GM12878 (cell line): ENCODE data around the gene ZNF576. TPM values are rescaled to one million over a fixed set of nuclear protein-coding genes. Genes with fewer than 3 reads are reported as not detected.

Experiments
- BHLHE40 ChIP-seq, 2 experiments: fragments of 450-650 bp in 1 of 2; IDR thresholded peaks; 2 replicates each; pipeline ENCODE4 v1.6.1; 2011 to 2017; ENCODE audit warnings: low read depth in 2 of 2, borderline replicate concordance in 1 of 2, improper control_type of control experiment in 1 of 2, low read length in 1 of 2, mild to moderate bottlenecking in 1 of 2
- BMI1 ChIP-seq: fragments of 450-650 bp; IDR thresholded peaks from 2 replicates; pipeline ENCODE4 v1.6.1; 2016; ENCODE audit warnings: mild to moderate bottlenecking, moderate library complexity, borderline replicate concordance
- DPF2 ChIP-seq: fragments of 450-650 bp; IDR thresholded peaks from 2 replicates; pipeline ENCODE4 v1.6.1; 2017; ENCODE audit warnings: mild to moderate bottlenecking
- ESRRA ChIP-seq: IDR thresholded peaks from 2 replicates; pipeline ENCODE4 v1.6.1; 2012; ENCODE audit warnings: mild to moderate bottlenecking, low read length, improper control_type of control experiment
- JUND ChIP-seq: IDR thresholded peaks from 2 replicates; pipeline ENCODE4 v1.6.1; 2012; ENCODE audit warnings: low read depth, mild to moderate bottlenecking, low read length, improper control_type of control experiment, moderate library complexity
- POLR2AphosphoS2 ChIP-seq: IDR thresholded peaks from 2 replicates; pipeline ENCODE4 v1.6.1; 2011; ENCODE audit warnings: low read depth, mild to moderate bottlenecking, low read length, improper control_type of control experiment, moderate library complexity
- TCF3 ChIP-seq: IDR thresholded peaks from 2 replicates; pipeline ENCODE4 v1.6.1; 2012; ENCODE audit warnings: low read depth, mild to moderate bottlenecking, low read length, borderline replicate concordance; ENCODE audit not compliant: insufficient read depth
- ZNF274 ChIP-seq: IDR thresholded peaks from one replicate; pipeline ENCODE4 v1.8.0; 2011; ENCODE audit not compliant: insufficient read length, insufficient read depth
- polyA plus RNA-seq, 11 experiments: library from polyadenylated mRNA; depleted of rRNA in 4 of 11; unstranded in 6 of 11; stranded (reverse) in 5 of 11; fragments of >200 nt; fragmentation: Nextera tagmentation in 4 of 11; fragmentation: Illumina TruSeq in 1 of 11; extraction: Ambion mirVana in 4 of 11; extraction: Trizol in 1 of 11; gene quantifications; 1 replicate in 1 of 11; 2 replicates in 10 of 11; pipeline versions ENCODE4 v1.2.1 to v1.2.3, GENCODE V29; 2011 to 2016; ENCODE audit warnings: inconsistent platforms in 2 of 11, missing spikeins in 2 of 11, low read depth in 1 of 11
- total RNA-seq, 4 experiments: library from RNA; depleted of rRNA in 3 of 4; stranded (reverse); fragments of >200 nt in 3 of 4; fragmentation: Illumina TruSeq in 1 of 4; extraction: Trizol in 1 of 4; gene quantifications; 2 replicates each; pipeline versions ENCODE4 v1.2.1 to v1.2.3, GENCODE V29; 2013 to 2021
- TF ChIP-seq, protein P1 (sequence below): fragments of 450-650 bp; conservative IDR thresholded peaks from 2 replicates; pipeline ENCODE4 v1.6.1; 2017; ENCODE audit warnings: mild to moderate bottlenecking, moderate library complexity
- TF ChIP-seq, protein P2 (sequence below): fragments of 450-650 bp; IDR thresholded peaks from 2 replicates; pipeline ENCODE4 v1.6.1; 2018; ENCODE audit warnings: borderline replicate concordance, mild to moderate bottlenecking; ENCODE audit not compliant: partially characterized antibody
- TF ChIP-seq, protein P3 (sequence below): IDR thresholded peaks from 2 replicates; pipeline ENCODE4 v1.6.1; 2012; ENCODE audit warnings: mild to moderate bottlenecking, low read depth, low read length
- TF ChIP-seq, protein P4 (sequence below): IDR thresholded peaks from 2 replicates; pipeline ENCODE4 v1.6.1; 2011; ENCODE audit warnings: borderline replicate concordance, low read depth, mild to moderate bottlenecking, moderate library complexity, mixed read lengths, low read length; ENCODE audit not compliant: insufficient read depth; ENCODE audit errors: extremely low read length
- TF ChIP-seq, protein P5 (sequence below): IDR thresholded peaks from 2 replicates; pipeline ENCODE4 v1.6.1; 2012; ENCODE audit warnings: low read length, inconsistent platforms

ZNF576 gene
- total and polyA plus RNA-seq, 10 of the 15 experiments (the other 5 are each of a cell fraction or from before 2014, with no cell fraction given) = 7.4 to 29.8 (median 14.3) TPM

DNA sequence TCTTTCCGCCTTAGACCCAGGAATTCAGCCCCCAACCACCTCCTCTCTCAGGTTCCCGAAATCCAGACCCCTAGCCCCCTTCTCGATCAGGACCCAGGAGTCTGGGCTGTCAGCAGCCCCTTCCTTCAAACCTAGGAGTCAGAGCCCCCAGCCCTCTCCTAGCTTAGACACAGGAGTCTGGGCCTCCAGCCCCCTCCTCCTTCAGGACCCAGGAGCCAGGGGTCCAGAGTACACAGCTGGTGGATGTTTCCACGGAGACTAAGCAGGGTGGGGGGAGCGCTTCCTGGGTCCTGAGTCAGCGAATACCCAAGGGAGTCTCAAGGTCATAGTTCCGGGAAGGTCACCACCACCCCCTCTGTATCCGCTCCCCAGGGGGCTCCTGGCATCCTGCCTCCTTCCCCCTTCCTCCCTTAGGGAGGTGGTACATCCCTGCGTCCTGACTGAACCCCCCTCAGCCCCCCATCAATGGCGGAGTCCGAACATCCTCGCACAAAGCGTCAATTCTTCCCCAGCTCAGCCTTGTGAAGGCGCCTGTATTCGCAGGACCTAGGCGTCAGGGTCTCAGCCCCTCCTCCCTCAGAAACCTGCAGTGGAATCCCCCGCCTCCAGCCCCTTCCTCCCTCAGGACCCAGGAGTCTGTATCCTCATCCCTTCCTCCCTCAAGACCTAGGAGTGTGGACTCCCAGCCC, 38.6 kb downstream of the ZNF576 start (continued):
- TF ChIP-seq, protein P1, sequence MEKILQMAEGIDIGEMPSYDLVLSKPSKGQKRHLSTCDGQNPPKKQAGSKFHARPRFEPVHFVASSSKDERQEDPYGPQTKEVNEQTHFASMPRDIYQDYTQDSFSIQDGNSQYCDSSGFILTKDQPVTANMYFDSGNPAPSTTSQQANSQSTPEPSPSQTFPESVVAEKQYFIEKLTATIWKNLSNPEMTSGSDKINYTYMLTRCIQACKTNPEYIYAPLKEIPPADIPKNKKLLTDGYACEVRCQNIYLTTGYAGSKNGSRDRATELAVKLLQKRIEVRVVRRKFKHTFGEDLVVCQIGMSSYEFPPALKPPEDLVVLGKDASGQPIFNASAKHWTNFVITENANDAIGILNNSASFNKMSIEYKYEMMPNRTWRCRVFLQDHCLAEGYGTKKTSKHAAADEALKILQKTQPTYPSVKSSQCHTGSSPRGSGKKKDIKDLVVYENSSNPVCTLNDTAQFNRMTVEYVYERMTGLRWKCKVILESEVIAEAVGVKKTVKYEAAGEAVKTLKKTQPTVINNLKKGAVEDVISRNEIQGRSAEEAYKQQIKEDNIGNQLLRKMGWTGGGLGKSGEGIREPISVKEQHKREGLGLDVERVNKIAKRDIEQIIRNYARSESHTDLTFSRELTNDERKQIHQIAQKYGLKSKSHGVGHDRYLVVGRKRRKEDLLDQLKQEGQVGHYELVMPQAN = no peak
- TF ChIP-seq ESRRA (0 out of 2 replicates have a peak, but pooled peaks have one; percentile 21), JUND (peak; percentile 50; the same call in 1 of the 2 replicates), POLR2AphosphoS2 (no peak), BHLHE40 (IDR thresholded peaks at IDR 0.05; ENCODE audit: borderline replicate concordance in 1 of 2, low read depth in 2 of 2, low read length in 1 of 2) (peak in 1 of 2 experiments; percentile 27; a peak in 1 of 4 replicates), TCF3 (no peak), BMI1 (no peak), DPF2 (no peak), ZNF274 (no peak)
- TF ChIP-seq, protein P2, sequence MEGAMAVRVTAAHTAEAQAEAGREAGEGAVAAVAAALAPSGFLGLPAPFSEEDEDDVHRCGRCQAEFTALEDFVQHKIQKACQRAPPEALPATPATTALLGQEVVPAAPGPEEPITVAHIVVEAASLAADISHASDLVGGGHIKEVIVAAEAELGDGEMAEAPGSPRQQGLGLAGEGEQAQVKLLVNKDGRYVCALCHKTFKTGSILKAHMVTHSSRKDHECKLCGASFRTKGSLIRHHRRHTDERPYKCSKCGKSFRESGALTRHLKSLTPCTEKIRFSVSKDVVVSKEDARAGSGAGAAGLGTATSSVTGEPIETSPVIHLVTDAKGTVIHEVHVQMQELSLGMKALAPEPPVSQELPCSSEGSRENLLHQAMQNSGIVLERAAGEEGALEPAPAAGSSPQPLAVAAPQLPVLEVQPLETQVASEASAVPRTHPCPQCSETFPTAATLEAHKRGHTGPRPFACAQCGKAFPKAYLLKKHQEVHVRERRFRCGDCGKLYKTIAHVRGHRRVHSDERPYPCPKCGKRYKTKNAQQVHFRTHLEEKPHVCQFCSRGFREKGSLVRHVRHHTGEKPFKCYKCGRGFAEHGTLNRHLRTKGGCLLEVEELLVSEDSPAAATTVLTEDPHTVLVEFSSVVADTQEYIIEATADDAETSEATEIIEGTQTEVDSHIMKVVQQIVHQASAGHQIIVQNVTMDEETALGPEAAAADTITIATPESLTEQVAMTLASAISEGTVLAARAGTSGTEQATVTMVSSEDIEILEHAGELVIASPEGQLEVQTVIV = no peak
- TF ChIP-seq, protein P3, sequence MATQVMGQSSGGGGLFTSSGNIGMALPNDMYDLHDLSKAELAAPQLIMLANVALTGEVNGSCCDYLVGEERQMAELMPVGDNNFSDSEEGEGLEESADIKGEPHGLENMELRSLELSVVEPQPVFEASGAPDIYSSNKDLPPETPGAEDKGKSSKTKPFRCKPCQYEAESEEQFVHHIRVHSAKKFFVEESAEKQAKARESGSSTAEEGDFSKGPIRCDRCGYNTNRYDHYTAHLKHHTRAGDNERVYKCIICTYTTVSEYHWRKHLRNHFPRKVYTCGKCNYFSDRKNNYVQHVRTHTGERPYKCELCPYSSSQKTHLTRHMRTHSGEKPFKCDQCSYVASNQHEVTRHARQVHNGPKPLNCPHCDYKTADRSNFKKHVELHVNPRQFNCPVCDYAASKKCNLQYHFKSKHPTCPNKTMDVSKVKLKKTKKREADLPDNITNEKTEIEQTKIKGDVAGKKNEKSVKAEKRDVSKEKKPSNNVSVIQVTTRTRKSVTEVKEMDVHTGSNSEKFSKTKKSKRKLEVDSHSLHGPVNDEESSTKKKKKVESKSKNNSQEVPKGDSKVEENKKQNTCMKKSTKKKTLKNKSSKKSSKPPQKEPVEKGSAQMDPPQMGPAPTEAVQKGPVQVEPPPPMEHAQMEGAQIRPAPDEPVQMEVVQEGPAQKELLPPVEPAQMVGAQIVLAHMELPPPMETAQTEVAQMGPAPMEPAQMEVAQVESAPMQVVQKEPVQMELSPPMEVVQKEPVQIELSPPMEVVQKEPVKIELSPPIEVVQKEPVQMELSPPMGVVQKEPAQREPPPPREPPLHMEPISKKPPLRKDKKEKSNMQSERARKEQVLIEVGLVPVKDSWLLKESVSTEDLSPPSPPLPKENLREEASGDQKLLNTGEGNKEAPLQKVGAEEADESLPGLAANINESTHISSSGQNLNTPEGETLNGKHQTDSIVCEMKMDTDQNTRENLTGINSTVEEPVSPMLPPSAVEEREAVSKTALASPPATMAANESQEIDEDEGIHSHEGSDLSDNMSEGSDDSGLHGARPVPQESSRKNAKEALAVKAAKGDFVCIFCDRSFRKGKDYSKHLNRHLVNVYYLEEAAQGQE = no peak
- TF ChIP-seq, protein P4, sequence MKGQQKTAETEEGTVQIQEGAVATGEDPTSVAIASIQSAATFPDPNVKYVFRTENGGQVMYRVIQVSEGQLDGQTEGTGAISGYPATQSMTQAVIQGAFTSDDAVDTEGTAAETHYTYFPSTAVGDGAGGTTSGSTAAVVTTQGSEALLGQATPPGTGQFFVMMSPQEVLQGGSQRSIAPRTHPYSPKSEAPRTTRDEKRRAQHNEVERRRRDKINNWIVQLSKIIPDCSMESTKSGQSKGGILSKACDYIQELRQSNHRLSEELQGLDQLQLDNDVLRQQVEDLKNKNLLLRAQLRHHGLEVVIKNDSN = no peak
- TF ChIP-seq, protein P5, sequence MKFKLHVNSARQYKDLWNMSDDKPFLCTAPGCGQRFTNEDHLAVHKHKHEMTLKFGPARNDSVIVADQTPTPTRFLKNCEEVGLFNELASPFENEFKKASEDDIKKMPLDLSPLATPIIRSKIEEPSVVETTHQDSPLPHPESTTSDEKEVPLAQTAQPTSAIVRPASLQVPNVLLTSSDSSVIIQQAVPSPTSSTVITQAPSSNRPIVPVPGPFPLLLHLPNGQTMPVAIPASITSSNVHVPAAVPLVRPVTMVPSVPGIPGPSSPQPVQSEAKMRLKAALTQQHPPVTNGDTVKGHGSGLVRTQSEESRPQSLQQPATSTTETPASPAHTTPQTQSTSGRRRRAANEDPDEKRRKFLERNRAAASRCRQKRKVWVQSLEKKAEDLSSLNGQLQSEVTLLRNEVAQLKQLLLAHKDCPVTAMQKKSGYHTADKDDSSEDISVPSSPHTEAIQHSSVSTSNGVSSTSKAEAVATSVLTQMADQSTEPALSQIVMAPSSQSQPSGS = no peak
